Effector CD4-positive, alpha-beta T cell (primary cell): Measurements from ENCODE around the gene DRAM1.

Experiments
- DNase-seq: peaks from one replicate; pipeline ENCODE4 v3.0.0-alpha.2; 2020

DRAM1 gene

DNA sequence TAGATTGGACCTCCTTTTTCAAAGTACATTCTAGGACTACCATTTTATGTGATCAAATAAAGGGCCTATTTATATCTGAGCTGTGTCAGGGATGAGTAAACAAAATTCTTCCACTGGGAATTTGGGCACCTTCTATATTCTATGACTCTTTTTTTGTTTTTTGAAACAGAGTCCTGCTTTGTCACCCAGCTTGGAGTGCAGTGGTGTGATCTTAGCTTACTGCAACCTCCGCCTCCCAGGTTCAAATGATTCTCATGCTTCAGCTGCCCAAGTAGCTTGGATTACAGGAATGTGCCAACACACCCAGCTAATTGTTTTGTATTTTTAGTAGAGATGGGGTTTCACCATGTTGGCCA, 64.8 kb downstream of the DRAM1 start:
- DNase-seq = no peak

DNA sequence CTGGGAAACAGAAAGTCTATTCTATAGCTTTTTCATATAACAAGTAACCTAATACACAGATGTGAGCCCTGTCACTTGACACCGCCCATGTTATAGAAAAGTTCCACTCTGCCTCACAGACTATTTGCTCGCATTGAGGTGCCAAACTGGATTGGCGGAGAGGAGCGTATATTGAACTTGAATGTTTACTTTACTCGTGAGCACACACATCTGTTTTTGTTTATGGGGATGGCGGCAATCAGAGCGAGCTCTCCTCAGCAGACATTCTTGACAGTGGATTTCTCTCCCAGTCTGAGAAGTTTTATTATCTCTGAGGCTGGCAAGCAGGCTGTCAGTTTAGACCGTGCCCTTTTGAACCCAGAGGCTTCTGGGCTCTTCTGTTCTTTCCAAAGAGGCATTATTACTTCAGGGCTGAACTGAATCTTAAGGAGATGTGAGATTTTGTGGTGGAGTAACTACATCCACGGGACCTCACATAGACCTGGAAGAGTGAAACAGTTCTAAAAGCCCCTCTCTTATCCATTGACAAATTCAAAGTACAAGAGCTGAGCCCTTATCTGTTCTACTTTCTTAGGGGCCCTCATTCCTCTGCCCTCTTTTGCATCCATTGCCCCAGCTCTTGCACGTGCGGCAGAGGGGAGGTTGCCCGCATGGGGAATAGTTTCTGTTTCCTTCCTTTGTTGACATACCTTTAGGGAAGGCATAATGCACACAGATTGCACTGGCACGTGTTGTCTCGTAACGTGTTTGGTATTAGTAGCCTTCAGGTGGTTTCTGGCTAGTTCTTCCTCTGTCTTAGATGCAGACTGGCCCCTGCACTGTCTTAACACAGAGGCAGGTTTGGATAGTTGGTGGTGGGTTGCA, 68.2 kb downstream of the DRAM1 start:
- no peak for DNase-seq

DNA sequence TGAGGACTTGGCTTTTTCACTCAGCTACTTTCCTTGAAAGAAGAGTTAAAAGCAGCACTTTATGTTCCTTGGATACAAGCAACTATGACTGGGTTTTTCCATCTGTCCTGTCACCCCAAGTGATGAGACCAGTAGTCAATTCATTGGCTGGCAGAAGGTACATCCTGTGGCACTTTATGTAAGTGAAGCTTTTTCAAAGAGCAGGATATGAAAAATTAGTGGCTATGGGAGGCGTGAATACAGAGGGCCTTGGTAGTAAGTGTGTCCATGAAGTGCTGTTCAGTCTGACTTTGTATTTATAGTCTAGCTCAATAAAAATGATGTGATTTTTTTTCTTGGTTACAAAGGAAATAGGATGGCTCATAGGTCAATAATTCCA, 68.8 kb downstream of the DRAM1 start:
- no peak for DNase-seq

DNA sequence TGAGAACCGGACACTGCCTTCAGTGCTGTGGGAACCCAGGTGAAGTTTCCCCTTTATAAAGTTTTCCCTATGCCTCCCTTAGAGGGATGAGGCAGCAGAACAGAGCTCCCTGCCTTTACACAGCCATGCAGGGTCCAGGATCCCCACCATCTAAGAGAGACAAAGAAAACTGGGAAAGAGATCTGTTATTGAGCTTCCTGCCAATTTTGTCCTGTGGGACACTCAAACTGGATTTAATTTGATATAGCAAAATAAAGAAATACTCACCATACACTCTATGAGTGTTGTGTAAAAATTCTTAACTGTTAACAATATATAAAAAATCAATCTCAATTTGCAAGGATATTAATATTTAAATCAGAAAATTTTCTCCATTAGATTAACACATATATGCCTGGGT, 69.9 kb downstream of the DRAM1 start:
- no peak for DNase-seq

DNA sequence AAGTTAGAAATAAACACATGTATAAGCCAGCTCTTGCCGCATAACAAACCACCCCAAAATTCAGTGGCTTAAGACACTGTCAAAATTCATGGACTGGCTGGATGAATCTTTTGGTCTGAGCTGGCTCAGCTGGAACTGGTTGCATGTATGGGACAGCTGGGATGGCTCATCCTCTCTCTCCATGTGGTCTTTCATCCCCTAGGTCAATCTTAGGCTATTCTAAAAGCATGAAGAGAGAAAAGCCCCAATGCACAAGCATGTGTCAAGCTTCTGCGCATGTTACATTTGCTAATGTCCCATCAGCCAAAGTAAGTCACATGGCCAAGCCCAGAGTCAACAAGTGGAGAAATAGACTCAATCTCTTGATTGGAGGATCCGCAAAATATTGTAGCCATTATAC, 71.0 kb downstream of the DRAM1 start:
- no peak for DNase-seq

DNA sequence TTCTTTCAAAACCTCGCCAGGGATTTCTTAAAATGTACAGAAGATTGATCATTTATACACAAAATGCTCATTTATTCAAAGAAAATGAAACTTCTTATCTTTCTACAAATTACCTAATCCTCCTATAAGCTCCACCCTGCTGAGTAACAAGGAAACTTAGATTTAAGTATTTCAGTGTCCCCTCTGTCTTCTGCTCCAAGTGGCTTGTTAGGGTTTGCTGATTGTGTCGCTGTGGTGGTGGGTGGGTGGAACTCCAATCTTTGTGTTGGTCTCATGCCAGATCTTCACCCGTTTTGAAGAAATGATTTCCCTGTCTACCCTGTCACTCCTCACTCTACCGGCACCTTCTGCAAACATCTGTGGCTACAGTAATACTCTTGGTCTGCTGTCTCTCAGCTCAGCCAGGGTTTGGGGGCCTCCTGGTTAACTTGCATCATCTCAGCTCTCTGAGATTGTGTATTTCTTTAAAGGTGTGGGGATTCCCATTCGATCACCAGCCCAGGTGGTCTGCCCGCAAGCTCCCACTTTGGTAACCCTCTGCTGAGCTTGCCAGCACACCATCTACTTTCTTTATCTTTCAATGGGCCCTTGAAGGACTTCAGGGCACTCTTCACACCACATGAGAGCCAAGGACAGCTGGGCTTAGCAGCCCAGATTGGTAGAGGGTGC, 73.8 kb downstream of the DRAM1 start:
- DNase-seq = no peak

DNA sequence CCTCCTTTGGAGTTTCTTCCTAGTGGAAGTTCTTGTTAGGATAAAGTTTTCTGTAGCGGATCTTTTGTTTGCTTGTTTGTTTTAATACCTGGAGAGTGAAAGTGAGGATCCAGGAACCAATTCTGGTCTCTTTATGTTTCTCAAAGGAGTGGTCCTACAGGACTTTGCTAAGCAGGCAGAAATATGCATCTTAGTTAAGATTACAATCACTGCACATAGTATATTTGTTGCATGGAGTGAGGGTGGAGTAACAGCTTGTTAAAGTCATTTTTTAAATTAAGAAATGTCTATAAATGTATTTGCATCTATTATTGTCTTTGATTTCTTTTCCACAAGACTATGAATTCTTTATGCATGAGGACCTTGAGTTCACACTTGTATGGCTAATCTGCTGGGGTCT, 76.7 kb downstream of the DRAM1 start:
- no peak for DNase-seq

DNA sequence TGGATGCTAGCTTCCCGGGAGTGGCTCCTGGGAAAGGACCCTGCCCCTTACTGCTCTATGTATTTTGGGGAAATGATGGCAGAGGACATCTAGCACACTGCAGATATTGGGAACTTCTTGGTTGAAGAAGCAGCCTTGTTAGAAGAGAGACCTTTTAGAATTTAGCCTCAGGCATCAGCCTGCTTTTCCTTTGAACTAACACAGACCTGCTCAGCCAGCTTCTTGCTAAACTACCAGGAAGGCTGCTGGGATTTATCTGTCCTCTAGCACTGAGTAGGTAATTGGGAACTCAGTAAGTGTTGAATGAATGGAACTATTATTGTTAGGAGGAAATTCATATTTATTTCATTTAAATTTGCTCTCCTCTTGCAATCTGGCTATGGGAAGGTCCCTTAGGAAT, 77.3 kb downstream of the DRAM1 start:
- no peak for DNase-seq

DNA sequence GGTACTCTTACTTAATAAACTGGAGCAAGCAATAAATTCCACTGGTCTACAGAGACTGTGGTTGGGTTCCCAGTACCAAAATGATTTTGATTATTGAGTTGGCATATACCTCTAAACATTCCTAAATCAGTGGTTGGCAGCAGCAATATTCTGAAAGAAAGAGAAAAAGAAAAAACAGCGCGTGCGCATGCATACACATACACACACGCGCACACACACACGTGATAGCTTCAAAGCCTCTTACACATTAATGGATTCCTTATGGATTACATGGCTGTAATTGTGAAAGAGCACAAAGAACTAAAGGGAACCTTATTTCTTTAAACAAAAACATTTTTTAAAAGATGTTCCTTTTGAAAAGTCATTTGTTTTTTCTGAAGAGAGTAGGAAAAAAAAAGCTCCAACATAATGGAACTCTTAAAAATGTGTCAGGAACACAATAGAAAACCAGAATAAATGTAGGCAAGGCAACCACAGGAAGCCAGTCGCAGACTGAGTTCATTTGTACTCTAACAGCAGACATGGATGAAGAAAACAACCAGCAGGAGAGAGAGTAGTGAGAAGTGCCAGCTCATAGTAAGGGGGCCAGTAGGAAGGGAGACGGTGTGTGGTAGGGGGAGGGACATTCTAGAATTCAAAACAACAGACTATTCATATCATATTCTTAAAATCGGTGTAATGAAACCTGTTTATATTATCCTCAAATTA, 80.0 kb downstream of the DRAM1 start:
- DNase-seq = no peak

DNA sequence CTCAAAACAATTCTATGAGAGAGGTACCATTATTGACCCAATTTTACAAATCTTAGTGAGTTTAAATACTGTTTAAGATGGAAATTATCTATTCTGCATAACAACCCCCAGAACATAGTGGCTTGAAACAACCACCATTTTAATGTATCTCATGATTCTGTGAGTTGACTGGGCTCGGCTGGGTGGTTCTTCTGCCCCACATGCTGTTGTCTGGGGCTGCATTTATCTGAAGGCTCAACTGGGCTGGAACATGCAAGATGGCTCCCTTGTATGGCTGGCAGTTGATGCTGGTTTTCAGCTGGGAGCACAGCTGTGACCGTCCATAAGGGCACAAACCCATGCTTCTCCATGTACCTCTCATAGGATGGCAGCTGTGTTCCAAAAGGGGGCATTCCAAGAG, 82.2 kb downstream of the DRAM1 start:
- no peak for DNase-seq

DNA sequence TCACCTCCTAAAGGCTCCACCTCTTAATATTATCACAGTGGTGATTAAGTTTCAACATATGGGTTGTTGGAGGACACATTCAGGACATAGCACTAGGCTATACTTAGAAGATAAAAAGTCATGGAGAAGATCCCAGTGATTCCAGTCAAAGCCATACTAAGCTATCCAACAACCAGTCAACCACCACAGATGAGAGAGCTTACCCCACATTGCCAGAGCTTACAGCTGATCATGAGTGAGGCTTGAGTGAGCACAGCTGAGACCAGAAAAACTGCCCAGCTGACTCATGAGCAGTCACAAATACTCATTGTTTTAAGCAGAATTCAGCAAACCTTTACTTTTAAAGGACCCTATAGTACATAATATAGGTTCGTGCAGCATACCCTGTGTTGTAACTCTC, 85.1 kb downstream of the DRAM1 start:
- no peak for DNase-seq

DNA sequence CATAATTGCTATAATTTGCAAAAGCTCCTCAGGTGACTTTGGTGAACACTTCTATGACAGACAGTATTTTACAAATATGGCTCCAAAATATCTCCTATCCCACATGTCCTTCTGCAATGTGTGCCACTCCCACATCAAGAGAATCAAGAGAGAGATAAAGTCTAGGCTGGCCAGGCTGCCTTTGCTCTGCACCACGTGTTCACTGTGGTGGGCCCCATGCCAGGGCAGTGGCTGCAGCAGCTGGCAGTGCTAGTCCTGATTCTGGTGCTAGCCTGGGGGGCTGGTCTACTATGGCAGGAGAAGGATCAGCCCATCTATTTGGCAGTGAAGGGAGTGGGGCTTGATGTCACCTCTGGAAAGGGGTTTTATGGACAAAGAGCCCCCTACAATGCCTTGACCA, 86.3 kb downstream of the DRAM1 start:
- DNase-seq = no peak

DNA sequence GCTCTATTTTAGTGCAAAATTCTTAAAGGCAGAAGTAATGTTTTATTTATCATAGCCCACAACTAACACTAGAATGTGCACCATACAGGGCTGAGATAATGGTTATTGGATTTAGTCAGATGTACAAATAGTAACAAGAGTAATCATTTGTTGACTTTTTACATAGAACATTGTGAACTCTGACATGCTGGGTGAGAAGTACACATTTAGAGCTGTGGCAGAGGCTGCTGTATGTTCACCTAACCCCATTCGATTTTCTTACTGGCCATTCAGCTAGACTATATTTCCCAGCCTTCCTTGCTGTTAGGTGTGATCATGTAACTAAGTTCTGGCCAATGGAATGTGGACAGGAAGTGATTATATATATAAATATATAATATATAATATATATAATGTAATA, 89.1 kb downstream of the DRAM1 start:
- DNase-seq = no peak

DNA sequence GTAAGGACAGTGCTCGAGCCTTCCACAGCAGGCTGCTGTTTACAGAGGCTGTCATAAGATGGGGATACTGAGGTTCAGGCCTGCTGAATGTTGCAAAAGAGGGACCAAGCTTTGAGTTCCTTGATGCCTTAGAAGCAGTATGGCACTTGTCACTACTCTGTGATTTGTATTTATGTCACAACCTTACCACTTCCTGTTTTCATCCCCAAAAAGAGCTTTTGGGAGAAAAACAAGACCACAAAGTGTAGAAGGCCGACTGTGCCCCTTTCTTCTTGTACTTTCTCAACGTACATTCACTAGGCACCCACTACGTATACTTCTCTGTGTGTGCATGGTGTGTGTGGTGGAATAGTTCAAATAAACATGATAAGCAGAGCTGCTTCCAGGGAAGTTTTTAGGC, 90.1 kb downstream of the DRAM1 start:
- no peak for DNase-seq

DNA sequence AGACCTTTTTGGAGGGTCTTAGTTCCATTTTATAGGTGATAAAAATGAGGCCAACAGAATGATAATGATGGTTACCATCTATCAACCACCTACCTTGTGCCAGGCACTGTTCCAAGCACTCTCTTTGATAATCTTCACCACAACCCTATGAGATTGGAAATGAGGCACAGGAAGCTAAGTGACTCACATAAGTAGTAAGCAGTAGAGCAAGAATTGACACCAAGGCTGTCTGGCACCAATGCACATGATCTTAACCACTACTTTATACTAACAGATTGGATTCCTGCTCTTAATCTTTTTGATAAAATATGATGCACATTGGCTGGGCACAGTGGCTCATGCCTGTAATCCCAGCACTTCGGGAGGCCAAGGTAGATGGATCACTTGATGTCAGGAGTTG, 91.4 kb downstream of the DRAM1 start:
- DNase-seq = no peak
